Muscle layer of duodenum (tissue), 2 donors: ENCODE results near the gene RFNG.
A peak's percentile ranks its signal among the peaks of the same experiment; 100 is the strongest.

ENCODE experiments used
- H3K27ac ChIP-seq: one replicate; pipeline ENCODE4 v1.7.0; 2013; ENCODE audit warnings: mild to moderate bottlenecking, low read length
- H3K27me3 ChIP-seq: one replicate; pipeline ENCODE4 v1.7.0; 2013; ENCODE audit warnings: low read depth, mild to moderate bottlenecking, control low read depth, low read length
- H3K36me3 ChIP-seq, 2 donors: one replicate each; pipeline ENCODE4 v1.7.0; 2013; ENCODE audit warnings: low read length in 2 of 2, control low read depth in 1 of 2, mild to moderate bottlenecking in 1 of 2; ENCODE audit not compliant: insufficient read depth in 2 of 2, control insufficient read depth in 1 of 2
- H3K4me1 ChIP-seq, 2 donors: one replicate each; pipeline ENCODE4 v1.7.0; 2013; ENCODE audit warnings: low read length in 2 of 2, mild to moderate bottlenecking in 2 of 2, control low read depth in 1 of 2, moderate library complexity in 1 of 2; ENCODE audit not compliant: insufficient read depth in 2 of 2, control insufficient read depth in 1 of 2
- H3K4me3 ChIP-seq, 2 donors: one replicate each; pipeline ENCODE4 v1.7.0; 2013; ENCODE audit warnings: low read length in 2 of 2, low read depth in 1 of 2, mild to moderate bottlenecking in 1 of 2
- H3K9me3 ChIP-seq, 2 donors: one replicate each; pipeline ENCODE4 v1.7.0; 2013; ENCODE audit warnings: low read length in 2 of 2, control low read depth in 1 of 2, mild to moderate bottlenecking in 1 of 2; ENCODE audit not compliant: control insufficient read depth in 1 of 2
- donor health status: healthy.

Gene RFNG

DNA sequence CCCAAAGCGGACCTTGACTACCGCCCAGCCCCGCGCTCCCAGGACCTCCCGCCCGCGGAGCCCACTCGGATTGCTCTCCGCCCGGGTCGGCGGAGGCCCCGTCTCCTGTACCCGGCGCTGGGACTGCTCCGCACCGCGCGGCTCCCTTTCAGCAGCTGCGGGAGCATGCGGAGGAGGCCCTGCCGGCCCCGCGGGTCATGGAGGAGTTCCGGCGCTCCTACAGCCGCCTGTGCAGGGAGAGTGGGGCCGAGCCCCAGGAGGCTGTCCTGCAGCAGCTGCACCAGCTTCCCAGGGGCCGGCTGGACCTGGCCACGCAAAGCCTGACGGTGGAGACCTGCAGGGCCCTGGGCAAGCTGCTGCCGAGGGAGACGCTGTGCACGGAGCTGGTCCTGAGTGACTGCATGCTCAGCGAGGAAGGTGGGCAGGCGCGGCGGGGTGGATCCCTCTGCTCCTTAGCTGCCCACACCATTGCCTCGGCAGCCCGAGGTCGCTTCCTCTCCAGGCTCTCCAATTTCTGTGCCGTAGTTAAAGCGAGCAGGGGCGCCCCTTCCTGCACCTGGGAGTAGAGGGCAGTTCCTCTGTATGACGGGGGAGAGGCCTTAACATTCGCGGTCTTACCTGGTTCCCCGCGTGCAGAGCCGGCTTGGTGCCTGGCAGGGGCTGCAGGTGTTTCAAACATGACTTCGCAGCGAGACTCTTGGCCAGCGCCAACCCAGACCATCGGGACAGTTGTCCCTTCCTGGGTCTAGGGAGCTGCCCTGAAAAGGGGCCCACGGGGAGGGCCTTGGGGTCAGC, 28.0 kb downstream of the RFNG start:
- peak overlapping the region; percentile 64 to 75 for H3K4me3 ChIP-seq
- H3K9me3 ChIP-seq = no peaks in the 10 kb centered on the region
- no peaks in the 10 kb centered on the region for H3K27me3 ChIP-seq
- H3K36me3 ChIP-seq = peaks cover 0 to 9% of the 10 kb centered on the region in 2 donors
- no peak overlapping the region for H3K27ac ChIP-seq
- H3K4me1 ChIP-seq = peaks cover 12 to 28% of the 10 kb centered on the region in 2 donors

DNA sequence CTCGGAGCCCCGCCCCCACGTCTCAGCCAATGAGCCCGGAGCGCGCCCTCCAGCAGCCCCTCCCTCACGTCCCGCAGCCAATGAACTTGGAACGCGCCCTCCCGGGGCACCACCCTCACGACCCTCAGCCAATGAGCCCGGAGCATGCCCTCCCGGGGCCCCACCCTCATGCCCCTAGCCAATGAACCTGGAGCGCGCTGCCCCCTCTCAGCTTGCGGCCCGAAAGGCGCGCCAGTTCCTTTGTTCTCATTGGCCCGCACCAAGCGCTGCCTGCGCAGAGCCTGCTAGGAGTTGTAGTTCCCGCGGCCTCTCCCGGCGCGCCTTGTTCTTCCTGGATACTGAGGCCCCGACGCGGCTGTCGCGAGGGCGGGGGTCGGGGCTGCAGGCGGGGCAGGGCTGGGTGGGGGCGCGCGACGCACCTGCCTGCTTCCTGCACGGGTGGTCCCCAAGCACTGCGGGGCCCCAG, 28.6 kb downstream of the RFNG start, which contains the start of gene LRRC45:
Gene LRRC45 (plus strand): TSS at position 325 of the 466 bp plus-strand sequence. CDS start 339 bp downstream, outside the sequence.
- Histone ChIP-seq H3K4me3 (peak within 1 kb of the TSS; percentile 74 to 75), H3K9me3 (no peaks in the 10 kb centered on the region), H3K27ac (no peak within 1 kb of the TSS), H3K36me3 (peaks cover 0 to 11% of the 10 kb centered on the region in 2 donors), H3K27me3 (no peaks in the 10 kb centered on the region), H3K4me1 (peaks cover 12 to 28% of the 10 kb centered on the region in 2 donors)

DNA sequence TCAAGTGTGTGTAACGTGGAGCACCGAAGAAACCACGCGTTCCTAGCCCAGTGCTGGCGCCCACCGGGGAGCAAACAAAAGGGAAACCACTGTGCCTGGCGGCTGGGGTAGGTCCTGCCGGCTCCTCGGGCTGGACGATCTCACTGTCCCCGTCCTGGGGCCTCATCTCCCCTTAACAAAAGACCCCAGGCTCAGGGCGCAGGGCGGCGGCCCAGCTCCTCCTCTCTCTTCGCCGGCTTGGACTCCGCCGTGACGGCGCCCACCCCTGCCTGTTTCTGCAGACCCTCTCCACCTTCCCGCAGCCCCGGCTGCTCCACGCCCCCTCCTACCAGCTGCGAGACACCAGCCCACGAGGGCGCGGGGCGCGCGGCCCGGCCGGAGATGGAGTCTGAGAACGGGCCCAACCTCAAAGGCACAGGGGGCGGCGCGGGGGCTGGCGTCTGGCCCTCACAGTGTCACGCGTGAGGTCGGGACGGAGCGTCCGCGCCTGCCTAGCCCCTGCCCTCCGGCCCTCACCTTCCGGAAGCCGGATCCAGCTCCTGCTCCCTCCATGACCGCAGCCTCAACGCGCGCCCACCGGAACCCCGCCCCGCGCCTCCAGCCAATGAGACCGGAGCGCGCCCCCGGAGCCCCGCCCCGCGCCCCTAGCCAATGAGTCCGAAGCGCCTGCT, 29.2 kb downstream of the RFNG start, which contains the start of gene CENPX:
Gene CENPX (minus strand): TSS at position 569 of the 671 bp plus-strand sequence. CDS start 17 bp downstream, at position 552.
- no peaks in the 10 kb centered on the region for H3K9me3 ChIP-seq
- H3K36me3 ChIP-seq = peaks cover 0 to 8% of the 10 kb centered on the region in 2 donors
- H3K4me3 ChIP-seq = peak within 1 kb of the TSS; percentile 74 to 75
- H3K27ac ChIP-seq = no peak within 1 kb of the TSS
- H3K27me3 ChIP-seq = no peaks in the 10 kb centered on the region
- peaks cover 12 to 28% of the 10 kb centered on the region in 2 donors for H3K4me1 ChIP-seq

DNA sequence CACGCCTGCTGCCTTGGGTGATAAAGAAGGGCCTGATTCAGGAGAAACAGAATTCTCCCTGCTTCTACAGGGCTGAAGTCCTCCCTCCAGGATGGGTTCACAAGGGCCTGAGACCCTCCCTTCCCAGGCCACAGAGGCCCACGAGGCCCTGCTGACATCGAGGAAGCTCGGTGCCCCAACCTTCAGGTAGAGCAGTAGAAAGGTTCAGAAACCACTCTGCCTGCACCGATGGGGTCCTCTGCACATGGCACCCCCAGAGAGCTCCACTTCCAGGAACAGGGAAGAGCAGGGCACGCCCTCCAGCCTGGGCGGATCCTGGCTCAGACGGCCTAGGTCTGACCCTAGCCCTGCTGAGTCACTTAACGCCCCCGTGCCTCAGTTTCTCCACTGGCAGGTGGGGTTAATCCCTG, 29.7 kb downstream of the RFNG start:
- H3K4me3 ChIP-seq = peak overlapping the region; percentile 74 to 75
- H3K27ac ChIP-seq = no peak overlapping the region
- no peaks in the 10 kb centered on the region for H3K27me3 ChIP-seq
- H3K4me1 ChIP-seq = peaks cover 12 to 28% of the 10 kb centered on the region in 2 donors
- peaks cover 0 to 12% of the 10 kb centered on the region in 2 donors for H3K36me3 ChIP-seq
- no peaks in the 10 kb centered on the region for H3K9me3 ChIP-seq

DNA sequence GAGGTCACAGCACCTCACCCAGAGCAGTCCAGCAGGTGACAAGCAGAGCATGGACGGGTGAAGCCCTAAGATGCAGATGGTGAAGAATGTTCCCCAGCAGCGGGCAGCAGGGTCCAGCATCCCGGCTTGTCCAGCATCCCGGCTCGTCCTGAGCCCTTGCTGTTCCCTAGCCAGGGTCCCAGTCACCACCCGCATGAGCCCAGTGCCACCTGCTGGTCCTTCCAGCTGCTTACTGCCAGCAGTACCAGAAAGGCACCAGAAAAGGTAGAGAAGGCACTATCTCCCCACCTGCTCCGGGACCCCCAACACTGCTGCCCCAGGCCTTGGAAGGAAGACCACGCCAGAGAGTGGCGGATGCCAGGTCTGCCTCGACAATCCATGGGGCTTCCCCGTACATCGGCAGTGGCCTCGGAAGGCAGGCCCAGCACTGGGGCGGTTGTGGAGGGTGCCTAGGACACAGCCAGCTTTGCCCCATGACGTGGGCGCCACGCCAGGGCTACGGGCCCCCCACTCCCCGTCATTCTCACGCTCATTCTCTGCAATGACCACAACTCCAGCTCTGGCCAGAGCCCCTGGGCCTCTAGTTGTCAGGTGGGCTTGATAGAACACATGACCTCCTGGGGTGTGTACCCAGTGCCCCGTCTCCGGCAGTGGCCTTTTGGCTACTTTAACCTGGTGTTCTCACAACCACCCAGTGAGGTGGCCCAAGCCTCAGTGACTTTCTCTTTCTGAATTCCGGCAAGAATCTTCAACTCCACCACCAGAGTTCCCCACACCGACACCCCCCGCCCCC, 30.3 kb downstream of the RFNG start:
- H3K4me3 ChIP-seq = peak overlapping the region; percentile 74 to 75
- H3K36me3 ChIP-seq = peaks cover 0 to 14% of the 10 kb centered on the region in 2 donors
- H3K27ac ChIP-seq = no peak overlapping the region
- H3K4me1 ChIP-seq = peaks cover 12 to 28% of the 10 kb centered on the region in 2 donors
- no peaks in the 10 kb centered on the region for H3K27me3 ChIP-seq
- H3K9me3 ChIP-seq = no peaks in the 10 kb centered on the region

DNA sequence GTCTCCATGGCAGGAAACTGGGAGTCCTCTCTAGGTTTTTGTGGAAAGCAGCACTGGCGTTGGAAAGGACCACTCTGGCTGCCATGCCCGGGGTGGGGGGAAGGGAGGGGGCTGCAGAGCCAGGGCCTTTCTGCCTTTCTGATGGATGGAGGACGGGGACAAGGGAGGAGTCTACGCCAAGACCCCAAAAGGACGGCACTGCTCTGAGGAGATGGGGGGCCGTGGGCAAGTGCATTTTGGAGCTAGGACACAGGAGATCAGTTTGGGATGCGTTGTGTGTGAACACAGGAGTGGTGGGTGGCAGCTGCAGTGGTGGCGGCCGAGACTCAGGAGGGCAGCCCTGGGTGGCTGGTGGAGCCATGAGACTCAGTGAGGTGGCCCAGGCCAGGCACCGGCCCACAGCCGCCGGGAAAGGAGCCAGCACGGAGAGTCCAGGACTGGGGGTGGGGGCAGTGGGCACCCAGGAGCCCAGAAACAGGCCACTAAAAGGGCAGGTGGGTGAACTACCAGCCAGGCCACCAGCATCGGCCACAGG, 31.0 kb downstream of the RFNG start:
- Histone ChIP-seq H3K4me3 (no peak overlapping the region), H3K9me3 (no peaks in the 10 kb centered on the region)

DNA sequence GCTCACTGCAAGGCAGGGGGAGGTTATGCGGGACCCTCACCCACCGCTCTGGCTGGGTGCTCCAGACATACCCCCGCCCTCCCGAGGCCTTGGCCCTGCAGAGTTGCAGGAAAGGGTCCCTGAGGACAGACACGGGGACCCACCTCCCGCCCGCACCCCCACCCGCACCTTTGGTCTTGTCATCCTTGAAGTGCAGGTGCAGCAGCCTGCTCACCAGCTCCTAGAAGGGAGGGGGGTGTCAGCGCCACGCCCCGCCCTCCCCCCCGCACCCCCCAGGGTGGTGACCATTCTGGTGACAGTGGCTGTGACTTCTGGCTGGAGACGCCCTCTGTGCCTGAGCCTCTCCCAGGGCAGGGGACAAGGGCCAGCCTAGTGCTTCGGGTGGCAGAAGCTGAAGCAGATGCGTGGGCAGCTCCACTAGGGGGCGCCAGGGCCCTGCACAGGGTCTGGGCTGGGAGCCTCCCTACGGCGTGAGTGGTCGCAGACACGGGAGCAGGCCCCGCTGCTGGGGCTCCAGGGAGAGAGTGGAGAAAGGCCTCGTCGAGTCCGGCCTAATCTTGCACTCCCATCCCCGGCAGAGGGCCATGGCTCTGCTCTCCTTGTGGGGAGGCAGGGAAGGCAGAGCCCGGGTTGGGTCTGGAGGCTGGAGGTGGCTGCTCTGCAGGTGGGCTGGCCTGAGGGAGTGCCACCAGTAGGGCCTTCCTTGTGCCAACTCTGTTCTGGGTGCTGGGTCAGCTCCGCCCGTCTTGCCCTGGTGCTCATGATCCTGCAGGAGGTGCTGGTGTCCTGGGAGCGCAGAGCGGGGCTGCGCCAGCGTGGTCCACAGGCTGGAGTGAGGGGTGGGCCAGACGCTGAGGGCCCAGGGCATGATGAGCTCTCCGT, 31.7 kb downstream of the RFNG start:
- Histone ChIP-seq H3K9me3 (no peaks in the 10 kb centered on the region), H3K36me3 (peaks cover 0 to 14% of the 10 kb centered on the region in 2 donors), H3K4me3 (no peak overlapping the region), H3K27ac (no peak overlapping the region), H3K4me1 (peaks cover 12 to 28% of the 10 kb centered on the region in 2 donors), H3K27me3 (no peaks in the 10 kb centered on the region)

More for the DNA sequence above, 31.0 kb downstream of the RFNG start:
- H3K36me3 ChIP-seq = peaks cover 0 to 14% of the 10 kb centered on the region in 2 donors
- H3K27me3 ChIP-seq = no peaks in the 10 kb centered on the region
- peaks cover 12 to 28% of the 10 kb centered on the region in 2 donors for H3K4me1 ChIP-seq
- no peak overlapping the region for H3K27ac ChIP-seq

DNA sequence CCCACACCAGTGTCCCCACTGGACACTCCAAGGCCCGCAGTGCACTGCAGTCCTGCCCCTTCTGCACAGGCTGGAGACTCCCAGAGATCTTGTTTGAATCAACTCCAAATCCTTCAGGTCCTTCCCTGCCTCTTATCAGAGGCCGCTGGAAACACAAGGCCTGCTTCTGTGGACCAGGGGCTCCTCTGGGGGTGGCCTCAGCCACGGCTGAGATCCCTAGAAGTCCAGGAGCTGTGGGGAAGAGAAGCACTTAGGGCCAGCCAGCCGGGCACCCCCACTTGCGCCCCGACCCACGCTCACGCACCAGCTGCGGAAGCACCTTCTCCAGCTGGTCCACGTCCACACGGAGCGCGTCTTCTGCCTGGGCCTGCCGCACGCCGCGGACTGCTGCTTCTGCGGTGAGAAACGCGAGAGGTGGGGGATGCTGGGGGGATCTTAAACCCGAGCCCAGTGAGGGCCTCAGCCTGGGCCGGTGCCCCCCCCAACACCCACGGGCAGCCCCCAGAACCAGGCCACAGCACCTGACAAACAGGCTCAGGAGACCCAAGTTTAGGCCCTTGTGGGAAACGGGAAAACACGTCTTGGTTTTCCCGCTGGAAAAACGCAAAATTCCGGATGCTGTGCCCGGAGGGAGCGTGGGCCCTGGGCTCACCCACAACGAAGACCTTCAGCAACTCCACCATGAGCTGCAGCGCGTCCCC, 32.5 kb downstream of the RFNG start:
- H3K4me3 ChIP-seq = no peak overlapping the region
- H3K4me1 ChIP-seq = peaks cover 9 to 23% of the 10 kb centered on the region in 2 donors
- no peaks in the 10 kb centered on the region for H3K9me3 ChIP-seq
- H3K36me3 ChIP-seq = peaks cover 0 to 14% of the 10 kb centered on the region in 2 donors
- H3K27me3 ChIP-seq = no peaks in the 10 kb centered on the region
- no peak overlapping the region for H3K27ac ChIP-seq

DNA sequence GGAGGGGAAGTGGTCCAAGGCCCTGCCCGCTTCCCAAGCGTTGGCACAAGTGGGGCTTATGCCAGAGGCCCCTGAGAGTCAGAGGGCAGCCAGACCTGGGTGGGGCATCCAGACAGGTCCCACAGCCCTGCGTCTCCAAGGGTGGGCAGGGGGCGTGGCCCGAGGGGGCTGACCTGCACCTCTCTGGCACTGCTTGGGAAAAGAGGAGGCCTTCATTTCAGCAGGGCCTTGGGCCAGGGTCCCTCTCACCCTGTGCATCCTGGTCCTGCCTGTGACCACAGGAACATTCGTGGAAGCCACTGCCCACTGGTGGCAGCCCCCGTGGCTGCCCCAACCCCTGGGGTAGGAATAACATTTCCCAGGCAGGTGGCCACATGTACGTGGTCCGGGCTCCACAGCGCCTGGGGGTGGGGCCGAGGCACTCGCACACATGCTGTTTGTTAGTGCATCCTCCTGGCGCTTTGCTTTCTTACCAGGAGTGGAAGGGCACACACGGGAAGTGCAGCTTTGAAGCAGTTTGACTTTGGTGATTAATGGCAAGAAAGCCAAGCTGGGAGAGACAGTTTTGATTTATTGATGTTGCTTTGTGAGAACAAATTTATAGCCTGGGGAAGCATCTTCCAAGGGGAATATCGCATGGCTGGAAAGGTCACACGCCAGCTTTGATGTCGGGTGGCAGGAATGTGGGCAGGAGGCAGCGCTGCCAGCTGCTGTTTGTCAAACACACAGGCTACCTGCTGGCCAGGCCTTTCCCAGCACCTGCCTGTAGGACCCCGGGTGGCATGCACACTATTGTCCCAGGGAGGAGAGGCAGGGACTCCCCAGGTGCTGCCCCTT, 33.2 kb downstream of the RFNG start:
- Histone ChIP-seq H3K4me3 (no peak overlapping the region), H3K27me3 (no peaks in the 10 kb centered on the region), H3K27ac (no peak overlapping the region), H3K9me3 (no peaks in the 10 kb centered on the region), H3K36me3 (peaks cover 0 to 14% of the 10 kb centered on the region in 2 donors), H3K4me1 (peaks cover 5 to 15% of the 10 kb centered on the region in 2 donors)
